Renal cortical epithelial cell (primary cell): Measurements from ENCODE around the gene BCAN. TPM values are rescaled to one million over a fixed set of nuclear protein-coding genes. Genes with fewer than 3 reads are reported as not detected.

Experiments used
- DNase-seq: peaks from one replicate; pipeline ENCODE4 v3.0.0-alpha.2; 2011; ENCODE audit warnings: low read depth
- total RNA-seq: library from RNA; depleted of rRNA; stranded (reverse); fragments of >200 nt; gene quantifications from 2 replicates; pipeline ENCODE4 v1.2.3, GENCODE V29; 2014

The BCAN gene
- total RNA-seq, 1 donor from 2014 or later: 3.7 TPM

DNA sequence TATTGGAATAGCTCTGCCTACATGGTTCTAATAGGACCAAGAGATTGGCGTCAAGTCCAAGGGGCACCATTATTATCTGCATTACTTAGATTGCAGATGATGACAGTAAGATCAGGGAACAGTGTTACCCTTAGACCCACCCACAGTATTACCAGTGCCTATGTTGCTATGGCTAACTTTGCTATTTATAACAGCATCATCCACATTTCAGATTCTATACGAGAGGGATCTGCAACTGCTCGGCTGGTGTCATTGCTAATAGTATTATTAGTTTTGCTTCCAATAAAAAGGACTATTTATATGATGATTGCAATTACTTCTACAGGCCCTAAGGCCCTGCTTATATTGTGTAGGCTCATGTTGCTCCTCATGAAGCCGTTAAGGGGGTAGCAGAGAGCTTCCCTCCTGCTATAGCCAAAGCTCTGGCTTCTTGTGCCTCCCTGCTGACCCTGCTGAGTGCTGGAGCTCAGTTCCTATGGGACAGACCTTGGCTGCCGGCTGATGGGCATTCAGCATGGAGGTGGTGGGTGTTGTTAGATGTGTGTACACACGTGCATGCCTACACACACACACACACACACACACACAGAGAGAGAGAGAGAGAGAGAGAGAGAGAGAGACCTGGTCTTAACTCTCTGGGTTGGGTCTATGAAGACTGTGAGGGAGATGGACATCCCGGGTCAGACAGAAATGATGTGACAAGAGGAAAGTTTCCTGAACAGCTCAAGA is 1.3 kb downstream of the BCAN start:
- DNase-seq: no peak

DNA sequence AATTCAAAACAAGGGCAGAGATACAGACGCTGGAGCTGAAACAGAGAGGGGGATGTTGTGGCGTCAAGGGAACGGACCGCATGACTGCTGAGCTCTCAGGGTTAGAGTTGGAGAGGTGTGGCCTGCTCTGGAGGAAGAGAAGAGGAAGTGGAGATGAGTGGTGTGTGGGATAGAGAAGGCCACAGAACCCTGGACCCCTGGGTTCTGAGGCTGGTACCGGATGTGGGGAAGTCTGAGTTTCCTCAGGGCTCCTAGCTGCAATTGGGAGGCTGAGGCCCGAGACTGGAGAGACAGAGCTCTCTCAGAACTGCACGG is 1.8 kb downstream of the BCAN start:
- no peak for DNase-seq

DNA sequence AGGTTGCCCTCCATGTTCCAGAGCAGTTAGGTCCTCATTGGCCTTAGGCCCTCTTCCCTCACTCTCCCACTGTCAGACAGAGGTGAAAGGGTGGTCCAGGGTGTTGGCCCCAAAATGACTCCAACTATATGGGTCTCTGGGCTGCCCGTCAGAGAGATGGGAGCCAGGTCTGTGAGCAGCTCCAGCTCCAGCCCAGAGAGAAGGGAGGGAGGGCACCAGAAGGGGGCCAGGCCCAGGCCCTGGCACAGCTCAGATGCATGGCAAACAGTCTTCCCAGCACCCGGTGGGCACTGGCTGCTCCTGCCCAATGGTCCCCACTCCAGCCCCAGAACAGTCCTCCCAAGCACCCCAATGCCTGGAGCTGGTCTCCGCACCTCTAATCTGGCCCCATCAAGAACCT is 2.2 kb downstream of the BCAN start:
- DNase-seq: no peak

DNA sequence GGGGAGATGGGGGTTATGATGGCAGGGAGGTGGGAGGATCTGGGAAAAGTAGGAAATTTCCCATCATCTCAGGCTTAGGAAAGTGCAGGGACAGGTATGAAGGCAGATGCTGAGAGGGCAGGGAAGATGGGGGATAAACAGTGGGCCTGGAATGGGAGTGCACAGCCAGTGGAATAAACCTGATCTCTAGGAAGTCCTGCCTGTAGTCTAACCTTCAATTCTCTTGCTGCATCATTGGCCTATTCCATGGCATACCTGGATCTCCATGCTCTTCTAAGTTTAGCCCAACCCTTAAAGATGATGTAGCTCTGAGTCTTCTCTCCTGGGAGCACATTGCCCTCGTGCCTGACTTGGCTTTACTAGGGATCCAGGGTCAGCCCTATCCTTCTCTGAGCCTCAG is 2.7 kb downstream of the BCAN start:
- DNase-seq: no peak

DNA sequence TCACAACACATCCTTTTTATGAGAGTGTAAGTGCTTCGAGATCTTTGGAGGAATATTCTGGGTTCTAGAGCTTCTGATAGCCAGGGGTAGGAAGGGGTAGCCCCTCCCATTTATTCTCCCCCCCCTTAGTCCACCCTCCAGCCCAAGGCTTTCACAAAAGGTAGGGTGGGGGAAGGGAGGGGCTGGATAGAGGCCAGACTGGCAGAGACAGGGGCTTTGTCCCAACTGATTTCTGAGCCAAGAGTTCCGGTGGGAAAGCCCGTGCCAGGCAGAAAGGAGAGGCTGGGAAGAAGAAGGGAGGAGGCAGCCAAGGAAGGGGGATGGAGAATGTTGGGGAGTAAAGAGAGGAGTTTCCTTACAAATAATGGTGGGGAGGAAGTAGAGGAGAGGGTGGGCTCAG is 3.1 kb downstream of the BCAN start:
- DNase-seq: no peak

DNA sequence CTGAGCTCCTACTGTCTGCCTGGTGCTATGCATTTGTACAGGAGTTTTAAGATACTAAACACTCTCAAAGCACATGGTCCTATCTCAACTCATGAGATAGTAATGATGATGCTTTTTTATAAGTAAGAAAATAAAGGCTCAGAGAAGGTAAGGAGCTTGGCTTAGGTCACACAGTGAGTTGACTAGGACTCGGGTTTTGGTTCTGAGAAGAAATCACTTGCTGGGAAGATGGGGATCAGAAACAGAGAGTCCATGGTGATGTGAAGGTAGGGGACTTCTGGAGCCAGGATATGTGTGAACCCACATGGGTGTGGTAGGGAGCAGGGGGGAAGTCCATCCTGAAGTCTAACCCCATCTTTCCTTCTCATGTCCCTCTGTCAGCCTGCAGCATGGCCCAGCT is 3.7 kb downstream of the BCAN start:
- DNase-seq: no peak

DNA sequence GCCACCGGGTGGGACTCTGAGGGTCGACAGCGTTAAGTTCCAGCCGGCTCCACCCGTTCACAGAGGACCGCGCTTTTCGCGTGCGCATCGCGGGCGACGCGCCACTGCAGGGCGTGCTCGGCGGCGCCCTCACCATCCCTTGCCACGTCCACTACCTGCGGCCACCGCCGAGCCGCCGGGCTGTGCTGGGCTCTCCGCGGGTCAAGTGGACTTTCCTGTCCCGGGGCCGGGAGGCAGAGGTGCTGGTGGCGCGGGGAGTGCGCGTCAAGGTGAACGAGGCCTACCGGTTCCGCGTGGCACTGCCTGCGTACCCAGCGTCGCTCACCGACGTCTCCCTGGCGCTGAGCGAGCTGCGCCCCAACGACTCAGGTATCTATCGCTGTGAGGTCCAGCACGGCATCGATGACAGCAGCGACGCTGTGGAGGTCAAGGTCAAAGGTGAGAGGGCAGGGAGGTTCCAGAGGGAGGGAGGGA is 4.9 kb downstream of the BCAN start:
- no peak for DNase-seq

DNA sequence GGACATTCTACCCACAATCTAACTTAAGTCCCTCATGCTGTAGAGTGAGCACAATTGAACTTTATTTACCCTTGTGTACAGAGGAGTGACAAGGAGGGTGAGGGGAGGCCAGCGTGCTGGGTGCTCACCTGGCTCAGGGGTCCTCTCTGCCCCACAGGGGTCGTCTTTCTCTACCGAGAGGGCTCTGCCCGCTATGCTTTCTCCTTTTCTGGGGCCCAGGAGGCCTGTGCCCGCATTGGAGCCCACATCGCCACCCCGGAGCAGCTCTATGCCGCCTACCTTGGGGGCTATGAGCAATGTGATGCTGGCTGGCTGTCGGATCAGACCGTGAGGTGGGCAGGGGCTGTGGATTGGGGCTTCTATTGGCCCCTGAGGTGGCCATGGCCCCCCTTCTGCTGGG is 5.4 kb downstream of the BCAN start:
- DNase-seq: no peak

DNA sequence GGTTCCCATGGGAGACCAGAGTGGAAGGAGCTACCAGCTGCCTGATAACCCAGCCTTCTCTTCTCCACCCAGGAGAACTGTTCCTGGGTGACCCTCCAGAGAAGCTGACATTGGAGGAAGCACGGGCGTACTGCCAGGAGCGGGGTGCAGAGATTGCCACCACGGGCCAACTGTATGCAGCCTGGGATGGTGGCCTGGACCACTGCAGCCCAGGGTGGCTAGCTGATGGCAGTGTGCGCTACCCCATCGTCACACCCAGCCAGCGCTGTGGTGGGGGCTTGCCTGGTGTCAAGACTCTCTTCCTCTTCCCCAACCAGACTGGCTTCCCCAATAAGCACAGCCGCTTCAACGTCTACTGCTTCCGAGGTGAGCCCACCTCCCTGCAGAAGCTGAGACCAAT is 6.6 kb downstream of the BCAN start:
- DNase-seq: no peak

DNA sequence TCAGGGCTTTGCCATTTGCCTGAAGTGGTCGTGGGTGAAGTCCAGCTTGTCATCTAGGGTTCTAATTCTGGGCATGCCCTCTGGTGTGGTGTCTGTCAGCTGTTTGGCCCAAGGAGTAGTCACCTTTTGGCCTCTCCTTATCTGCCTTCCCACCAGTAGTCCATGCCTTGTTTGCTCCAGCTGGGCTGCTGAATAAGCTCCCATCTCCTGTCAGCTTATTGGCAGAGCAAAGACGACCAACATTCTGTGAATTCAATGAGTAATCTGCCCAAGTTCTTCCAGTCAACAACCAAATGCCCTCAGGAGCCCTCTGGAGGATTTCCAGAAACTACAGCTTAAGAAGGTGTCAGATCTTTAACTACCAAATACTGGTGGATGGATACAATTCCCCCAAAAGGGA is 7.0 kb downstream of the BCAN start:
- DNase-seq: peak; percentile 32

DNA sequence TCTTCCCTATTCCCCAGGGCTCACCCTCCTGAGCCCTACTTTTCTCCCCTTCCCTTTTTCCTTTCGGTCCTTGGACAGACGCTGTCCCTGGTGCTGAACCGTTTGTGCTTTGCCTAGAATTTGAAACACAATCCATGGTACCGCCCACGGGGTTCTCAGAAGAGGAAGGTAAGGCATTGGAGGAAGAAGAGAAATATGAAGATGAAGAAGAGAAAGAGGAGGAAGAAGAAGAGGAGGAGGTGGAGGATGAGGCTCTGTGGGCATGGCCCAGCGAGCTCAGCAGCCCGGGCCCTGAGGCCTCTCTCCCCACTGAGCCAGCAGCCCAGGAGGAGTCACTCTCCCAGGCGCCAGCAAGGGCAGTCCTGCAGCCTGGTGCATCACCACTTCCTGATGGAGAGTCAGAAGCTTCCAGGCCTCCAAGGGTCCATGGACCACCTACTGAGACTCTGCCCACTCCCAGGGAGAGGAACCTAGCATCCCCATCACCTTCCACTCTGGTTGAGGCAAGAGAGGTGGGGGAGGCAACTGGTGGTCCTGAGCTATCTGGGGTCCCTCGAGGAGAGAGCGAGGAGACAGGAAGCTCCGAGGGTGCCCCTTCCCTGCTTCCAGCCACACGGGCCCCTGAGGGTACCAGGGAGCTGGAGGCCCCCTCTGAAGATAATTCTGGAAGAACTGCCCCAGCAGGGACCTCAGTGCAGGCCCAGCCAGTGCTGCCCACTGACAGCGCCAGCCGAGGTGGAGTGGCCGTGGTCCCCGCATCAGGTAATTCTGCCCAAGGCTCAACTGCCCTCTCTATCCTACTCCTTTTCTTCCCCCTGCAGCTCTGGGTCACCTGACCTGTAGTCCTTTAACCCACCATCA is 10.4 kb downstream of the BCAN start:
- peak; percentile 26 for DNase-seq

DNA sequence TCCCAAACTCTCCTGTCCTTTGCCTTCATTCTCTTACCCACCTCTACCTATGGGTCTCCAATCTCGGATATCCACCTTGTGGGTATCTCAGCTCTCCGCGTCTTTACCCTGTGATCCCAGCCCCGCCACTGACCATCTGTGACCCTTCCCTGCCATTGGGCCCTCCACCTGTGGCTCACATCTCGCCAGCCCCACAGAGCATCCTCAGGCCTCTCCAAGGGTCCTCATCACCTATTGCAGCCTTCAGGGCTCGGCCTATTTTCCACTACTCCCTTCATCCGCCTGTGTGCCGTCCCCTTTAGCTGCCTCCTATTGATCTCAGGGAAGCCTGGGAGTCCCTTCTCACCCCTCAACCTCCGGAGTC is 11.1 kb downstream of the BCAN start:
- DNase-seq: no peak

DNA sequence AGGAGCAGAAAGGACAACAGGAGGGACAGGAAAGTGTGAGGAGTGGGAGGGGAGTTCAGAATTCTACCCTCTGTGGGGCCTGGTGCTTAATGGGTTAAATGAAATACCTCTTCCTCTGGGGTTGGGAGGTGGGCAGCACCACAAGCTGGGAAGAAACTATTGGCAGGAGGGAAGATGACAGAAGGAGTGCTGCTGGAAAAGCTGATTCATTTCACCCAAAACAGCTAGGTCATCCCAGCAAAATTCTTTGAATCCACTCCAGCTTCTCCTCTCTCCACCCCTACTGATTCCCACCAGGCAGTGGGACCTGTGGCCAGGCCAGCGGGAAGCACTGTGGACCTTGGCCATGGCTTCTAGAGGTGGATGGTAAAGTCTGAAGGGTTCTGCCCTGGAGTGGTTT is 12.8 kb downstream of the BCAN start:
- no peak for DNase-seq

DNA sequence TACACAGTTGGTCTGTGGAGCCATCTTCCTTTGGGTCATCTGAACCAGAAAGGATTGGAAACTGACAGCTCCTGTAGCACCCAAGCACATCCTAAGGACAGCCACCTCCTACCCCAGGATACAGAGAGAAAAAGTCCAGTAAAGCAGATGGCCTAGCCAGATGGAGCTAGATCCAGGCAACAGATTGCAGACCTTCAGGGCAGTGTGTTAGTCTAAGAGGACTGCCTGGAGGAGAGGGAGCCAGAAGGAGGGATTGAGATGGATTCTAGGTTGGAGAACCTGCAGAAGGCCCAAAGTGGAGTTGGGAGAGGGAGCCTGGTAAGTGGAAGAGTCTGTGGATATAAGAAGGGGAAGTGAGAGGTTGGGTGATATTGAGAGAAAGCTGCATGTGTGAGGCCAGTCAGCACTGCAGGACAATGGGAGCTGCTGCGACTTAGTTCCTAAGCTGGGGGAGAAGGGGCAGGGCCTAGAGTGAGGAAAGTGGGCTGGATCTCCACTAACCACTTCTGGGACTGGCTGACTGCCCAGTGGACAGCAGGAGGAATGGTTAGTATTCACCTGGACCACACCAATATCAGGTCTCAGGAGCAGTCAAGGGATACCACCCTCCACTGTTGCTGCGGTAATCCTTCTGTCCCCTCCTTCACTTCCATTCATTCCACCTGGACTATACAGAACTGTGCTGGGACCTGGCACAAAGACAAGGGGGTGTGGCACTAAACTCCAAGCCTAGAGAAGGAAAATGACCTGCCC is 13.4 kb downstream of the BCAN start:
- DNase-seq: no peak

DNA sequence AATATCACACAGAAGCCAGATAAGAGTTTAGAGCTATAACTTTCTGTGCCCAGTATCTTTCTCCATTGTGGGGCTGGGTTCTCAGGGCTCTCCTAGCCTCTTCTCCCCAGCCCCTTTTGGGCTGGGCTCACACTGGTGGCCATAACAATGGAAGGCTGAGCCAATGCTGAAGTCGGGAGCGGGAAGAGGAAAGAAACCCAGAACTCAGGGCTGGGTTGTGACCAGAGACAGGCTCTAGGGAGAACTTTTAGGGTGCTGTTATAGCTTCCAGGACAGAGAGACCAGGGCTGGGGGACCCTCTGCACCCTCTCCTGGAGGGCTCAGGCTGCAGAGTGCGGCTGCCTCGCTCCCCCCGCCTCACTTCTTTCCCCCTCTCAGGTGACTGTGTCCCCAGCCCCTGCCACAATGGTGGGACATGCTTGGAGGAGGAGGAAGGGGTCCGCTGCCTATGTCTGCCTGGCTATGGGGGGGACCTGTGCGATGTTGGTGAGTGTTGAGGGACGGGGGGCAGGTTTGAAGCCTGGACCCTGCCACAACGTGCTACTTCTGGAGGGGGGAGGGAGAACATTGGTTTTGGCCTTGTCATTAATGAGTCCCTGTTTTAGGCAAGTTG is 14.1 kb downstream of the BCAN start:
- no peak for DNase-seq

DNA sequence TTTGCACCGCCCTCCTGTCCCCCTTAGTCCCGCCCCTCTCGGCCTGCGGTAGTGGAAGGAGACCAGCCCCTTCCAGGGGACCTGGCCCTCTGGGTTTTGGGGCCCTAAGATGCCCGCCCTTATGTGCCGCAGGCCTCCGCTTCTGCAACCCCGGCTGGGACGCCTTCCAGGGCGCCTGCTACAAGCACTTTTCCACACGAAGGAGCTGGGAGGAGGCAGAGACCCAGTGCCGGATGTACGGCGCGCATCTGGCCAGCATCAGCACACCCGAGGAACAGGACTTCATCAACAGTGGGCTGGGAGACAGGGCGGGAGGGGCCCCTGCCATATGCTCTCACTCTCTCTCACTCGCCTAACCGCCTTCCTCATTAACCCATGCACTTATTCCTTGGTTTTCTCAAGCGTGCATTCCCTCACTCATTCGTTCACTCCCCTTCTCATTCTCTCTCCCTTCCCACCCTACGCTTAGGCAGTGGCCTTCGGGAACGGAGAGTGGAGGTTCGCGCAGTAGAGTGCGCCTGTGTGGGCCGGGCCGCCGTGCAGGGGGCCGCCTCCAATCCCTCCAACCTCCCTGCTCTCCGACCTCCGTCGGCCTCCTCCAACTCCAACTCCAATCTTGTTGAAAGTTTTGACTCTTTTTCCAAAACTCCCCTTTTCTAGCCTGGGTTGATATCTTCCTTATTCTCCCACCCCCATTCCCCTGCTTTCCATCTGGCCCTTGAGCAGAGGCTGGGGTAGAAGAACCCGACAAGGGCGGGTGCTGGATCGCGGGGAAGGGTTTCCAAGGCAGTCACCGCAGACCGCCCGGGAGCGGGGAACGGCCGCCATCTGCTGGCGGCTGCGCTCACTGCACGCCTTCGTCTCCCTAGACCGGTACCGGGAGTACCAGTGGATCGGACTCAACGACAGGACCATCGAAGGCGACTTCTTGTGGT is 15.2 kb downstream of the BCAN start:
- DNase-seq: peak; percentile 19

DNA sequence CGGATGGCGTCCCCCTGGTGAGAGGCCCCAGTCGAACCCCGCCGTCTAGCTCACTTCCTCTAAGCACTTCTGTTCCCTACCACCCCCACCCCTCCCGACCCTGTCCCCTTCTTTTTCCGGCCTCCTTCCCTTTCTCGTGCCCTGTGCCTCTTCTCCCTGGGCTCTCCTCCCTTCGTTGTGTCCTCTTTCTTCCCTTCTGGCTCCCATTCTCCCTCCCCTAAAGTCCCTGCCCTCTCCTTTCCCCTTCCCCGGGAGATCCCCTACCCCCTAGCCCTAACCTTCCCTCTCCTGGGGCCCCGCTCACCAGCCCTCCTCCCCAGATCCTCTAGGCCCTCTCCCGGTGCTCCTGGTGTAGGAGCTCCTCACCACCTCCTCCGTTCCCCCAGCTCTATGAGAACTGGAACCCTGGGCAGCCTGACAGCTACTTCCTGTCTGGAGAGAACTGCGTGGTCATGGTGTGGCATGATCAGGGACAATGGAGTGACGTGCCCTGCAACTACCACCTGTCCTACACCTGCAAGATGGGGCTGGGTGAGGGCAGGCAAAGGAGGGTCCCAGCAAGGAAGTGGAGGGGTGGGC is 15.9 kb downstream of the BCAN start:
- no peak for DNase-seq

DNA sequence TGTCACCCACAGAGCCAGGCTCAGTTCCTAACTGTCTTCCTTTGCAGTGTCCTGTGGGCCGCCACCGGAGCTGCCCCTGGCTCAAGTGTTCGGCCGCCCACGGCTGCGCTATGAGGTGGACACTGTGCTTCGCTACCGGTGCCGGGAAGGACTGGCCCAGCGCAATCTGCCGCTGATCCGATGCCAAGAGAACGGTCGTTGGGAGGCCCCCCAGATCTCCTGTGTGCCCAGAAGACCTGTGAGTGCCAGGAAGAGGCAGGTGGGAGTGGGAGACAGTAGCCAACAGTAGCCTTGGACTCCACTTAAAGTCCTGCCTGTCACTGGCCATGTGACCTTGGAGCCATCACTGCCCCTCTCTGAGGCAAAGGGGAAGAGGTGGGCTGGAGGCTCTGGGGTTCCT is 16.6 kb downstream of the BCAN start:
- DNase-seq: no peak

DNA sequence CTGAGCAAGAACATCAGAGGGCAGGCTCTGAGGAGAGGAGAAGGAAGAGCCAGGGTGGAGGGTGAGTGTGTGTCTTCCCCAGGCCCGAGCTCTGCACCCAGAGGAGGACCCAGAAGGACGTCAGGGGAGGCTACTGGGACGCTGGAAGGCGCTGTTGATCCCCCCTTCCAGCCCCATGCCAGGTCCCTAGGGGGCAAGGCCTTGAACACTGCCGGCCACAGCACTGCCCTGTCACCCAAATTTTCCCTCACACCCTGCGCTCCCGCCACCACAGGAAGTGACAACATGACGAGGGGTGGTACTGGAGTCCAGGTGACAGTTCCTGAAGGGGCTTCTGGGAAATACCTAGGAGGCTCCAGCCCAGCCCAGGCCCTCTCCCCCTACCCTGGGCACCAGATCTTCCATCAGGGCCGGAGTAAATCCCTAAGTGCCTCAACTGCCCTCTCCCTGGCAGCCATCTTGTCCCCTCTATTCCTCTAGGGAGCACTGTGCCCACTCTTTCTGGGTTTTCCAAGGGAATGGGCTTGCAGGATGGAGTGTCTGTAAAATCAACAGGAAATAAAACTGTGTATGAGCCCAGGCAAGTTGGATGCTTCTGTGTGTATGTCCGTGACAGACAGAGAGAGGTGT is 17.1 kb downstream of the BCAN start:
- no peak for DNase-seq

DNA sequence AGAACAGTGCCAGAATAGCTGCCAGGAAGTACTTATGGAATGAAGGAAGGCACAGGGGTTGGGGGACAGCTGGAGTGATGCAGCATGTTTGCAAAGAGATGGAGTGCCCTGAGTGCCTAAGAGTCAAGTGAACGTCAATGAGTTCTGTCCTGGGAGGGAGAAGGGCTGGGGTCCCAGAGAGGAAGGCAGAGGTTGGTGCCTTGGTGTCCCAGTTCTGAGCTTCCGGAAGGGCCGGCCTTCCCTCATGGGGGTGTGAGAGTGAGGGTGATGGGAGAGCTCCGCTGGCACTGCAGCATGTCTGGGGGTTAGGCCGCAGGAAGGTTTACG is 17.7 kb downstream of the BCAN start:
- no peak for DNase-seq
